Measurements from ENCODE around the gene GFM2.
A peak's percentile ranks its signal among the peaks of the same experiment; 100 is the strongest.
"Not testable (repeated sequence)": the region's sequence is repeated elsewhere in the genome, so short reads cannot be mapped to it uniquely, and the experiment has no call there.

GFM2 gene

GRCh38 chr5:74693191-74693590 is 73.7 kb downstream of the GFM2 start:
- no peak for DNase-seq (ENCODE audit: low read depth)

GRCh38 chr5:74686962-74687751 is 79.8 kb downstream of the GFM2 start:
- no peak for DNase-seq (ENCODE audit: low read depth)

DNA sequence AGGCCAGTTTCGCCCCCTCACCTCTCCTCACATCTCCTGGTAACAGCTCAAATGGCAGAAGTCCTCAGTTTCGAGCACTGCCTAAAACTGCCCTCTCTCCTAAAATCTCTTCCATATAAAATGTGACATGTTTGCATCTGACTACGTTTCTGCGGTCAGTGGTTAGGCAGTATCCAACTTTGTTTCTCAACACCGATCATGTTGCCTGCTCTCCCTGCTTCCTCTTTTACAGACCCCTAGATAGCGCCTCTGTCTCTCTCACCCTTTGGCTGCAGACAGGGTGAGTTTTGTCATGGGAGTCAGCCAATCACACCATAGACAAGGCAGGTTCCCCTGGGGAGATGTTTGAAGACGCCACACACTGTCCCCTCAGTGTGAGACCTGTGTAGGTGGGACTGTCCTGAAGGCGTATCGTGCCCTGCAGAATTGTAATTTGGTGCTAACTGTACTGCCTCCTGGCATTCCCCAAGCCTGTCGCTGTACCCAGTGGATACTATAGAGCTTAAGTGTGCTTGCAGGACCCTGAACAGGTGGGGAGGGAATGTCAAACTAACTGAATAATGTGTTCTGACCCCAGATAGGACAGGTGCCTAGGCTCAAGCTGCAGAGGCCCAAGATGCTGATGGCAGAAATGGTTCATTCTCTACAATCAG is 80.8 kb downstream of the GFM2 start:
- DNase-seq (ENCODE audit: low read depth), result no peak

DNA sequence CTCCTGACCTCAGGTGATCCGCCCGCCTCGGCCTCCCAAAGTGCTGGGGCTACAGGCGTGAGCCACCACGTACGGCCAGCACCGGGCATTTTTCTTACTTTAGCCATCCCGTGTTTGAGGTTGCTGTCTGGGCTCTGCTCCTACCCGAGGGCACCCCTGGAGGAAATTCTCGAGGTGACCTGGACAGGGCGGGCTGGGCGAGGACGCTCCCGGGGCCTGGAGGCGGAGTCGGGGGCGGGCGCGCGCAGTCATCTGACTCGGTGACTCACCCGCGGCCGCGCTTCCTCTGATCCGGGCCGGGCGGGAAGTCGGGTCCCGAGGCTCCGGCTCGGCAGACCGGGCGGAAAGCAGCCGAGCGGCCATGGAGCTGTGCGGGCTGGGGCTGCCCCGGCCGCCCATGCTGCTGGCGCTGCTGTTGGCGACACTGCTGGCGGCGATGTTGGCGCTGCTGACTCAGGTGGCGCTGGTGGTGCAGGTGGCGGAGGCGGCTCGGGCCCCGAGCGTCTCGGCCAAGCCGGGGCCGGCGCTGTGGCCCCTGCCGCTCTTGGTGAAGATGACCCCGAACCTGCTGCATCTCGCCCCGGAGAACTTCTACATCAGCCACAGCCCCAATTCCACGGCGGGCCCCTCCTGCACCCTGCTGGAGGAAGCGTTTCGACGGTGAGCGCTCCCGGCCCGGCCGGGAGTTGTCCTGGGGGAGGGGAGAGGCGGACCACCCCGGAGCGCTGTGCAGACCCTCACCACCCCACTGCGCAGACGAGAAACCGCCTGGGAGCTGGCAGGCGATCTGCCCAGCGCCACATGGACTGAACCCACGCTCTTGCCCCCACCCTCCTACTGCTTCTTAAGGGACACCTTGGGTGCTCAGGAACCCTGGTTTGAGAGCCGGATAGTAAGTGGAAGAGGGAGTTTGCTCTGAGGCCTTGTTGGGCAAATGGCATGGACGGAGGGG is 81.7 kb downstream of the GFM2 start, which contains the start of gene HEXB:
Gene HEXB, plus strand, starts transcription at position 334 of the 952 bp plus-strand sequence. Its CDS starts 28 bp downstream, at position 362.
- DNase-seq (ENCODE audit: low read depth), result peak; percentile 82

GRCh38 chr5:74679966-74680365 is 87.0 kb downstream of the GFM2 start:
- no peak for DNase-seq (ENCODE audit: low read depth)

GRCh38 chr5:74679300-74679699 is 87.6 kb downstream of the GFM2 start:
- DNase-seq (ENCODE audit: low read depth), result not testable (repeated sequence)

DNA sequence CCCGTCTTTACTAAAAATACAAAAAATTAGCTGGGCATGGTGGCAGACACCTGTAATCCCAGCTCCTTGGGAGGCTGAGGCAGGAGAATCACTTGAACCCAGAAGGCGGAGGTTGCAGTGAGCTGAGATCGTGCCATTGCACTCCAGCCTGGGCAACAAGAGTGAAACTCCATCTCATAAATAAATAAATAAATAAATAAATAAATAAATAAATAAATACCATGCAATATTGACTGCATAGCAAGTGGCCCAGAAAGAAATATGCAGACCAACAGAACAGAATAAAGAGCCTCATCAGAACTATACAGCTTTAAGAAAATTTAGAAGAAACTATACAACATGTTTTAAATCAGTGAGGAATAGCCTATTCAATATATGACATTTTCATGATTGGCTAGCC is 88.8 kb downstream of the GFM2 start:
- not testable (repeated sequence) for DNase-seq (ENCODE audit: low read depth)

GRCh38 chr5:74676466-74676865 is 90.5 kb downstream of the GFM2 start:
- DNase-seq (ENCODE audit: low read depth), result not testable (repeated sequence)

GRCh38 chr5:74673011-74673790 is 93.7 kb downstream of the GFM2 start:
- no peak for DNase-seq (ENCODE audit: low read depth)

GRCh38 chr5:74672215-74672877 is 94.6 kb downstream of the GFM2 start:
- DNase-seq (ENCODE audit: low read depth), result no peak

All from stimulated activated CD8-positive, alpha-beta memory T cell treated with anti-CD3 and anti-CD28 coated beads, Interleukin-4, amount 100 ng/mL, for 24 hours (primary cell).